ENCODE results near the gene TNS1. TPM values are rescaled to one million over a fixed set of nuclear protein-coding genes. Genes with fewer than 3 reads are reported as not detected.

Gene TNS1
- total RNA-seq, 1 donor from 2014 or later = 219 TPM

GRCh38 chr2:217901835-217902378, 100.9 kb downstream of the TNS1 start:
- no peak for FAIRE-seq
- Mint-ChIP-seq H3K4me1 (ENCODE audit: low read depth, unreplicated experiment) (peaks cover 47% of the 10 kb centered on the region), H3K36me3 (ENCODE audit: low read depth, unreplicated experiment) (peaks cover 56% of the 10 kb centered on the region), H3K9me3 (ENCODE audit: unreplicated experiment) (no peaks in the 10 kb centered on the region), H3K4me3 (ENCODE audit: unreplicated experiment) (peak overlapping the region; percentile 41), H3K27me3 (ENCODE audit: low read depth, unreplicated experiment) (no peaks in the 10 kb centered on the region), H3K27ac (ENCODE audit: unreplicated experiment) (peak overlapping the region; percentile 67)
- peaks cover 15% of the 10 kb centered on the region for H3K36me3 ChIP-seq (ENCODE audit: insufficient read depth, low read length)
- peak; percentile 83 for DNase-seq (ENCODE audit: low read depth)
- peaks cover 71% of the 10 kb centered on the region for H3K79me2 ChIP-seq (ENCODE audit: insufficient read depth, low read length)
- H3K9me3 ChIP-seq (ENCODE audit: insufficient read depth, low read depth, low read length) = no peaks in the 10 kb centered on the region
- H3K4me3 ChIP-seq (ENCODE audit: insufficient read depth, low read depth, low read length) = peak overlapping the region; percentile 37
- TF ChIP-seq EZH2 (IDR thresholded peaks at IDR 0.05; ENCODE audit: insufficient read depth, low read length) (no peak), CTCF (IDR thresholded peaks at IDR 0.05; ENCODE audit: insufficient read depth, low read depth, low read length) (no peak)
- peak overlapping the region; percentile 80 for H3K4me2 ChIP-seq (ENCODE audit: low read length)
- peak overlapping the region; percentile 84 for H3K27ac ChIP-seq (ENCODE audit: low read depth, low read length)
- H3K9ac ChIP-seq (ENCODE audit: low read length) = peak overlapping the region; percentile 76
- no peak overlapping the region for H2AFZ ChIP-seq (ENCODE audit: low read depth, low read length)
- H3K27me3 ChIP-seq (ENCODE audit: insufficient read depth, low read length) = no peaks in the 10 kb centered on the region
- peaks cover 56% of the 10 kb centered on the region for H3K4me1 ChIP-seq (ENCODE audit: insufficient read depth, low read length)
- H4K20me1 ChIP-seq (ENCODE audit: insufficient read depth, low read length) = peaks cover 89% of the 10 kb centered on the region

- peak overlapping the region; percentile 80 for H3K4me2 ChIP-seq (ENCODE audit: low read length)
- peaks cover 69% of the 10 kb centered on the region for H3K79me2 ChIP-seq (ENCODE audit: insufficient read depth, low read length)
- peak overlapping the region; percentile 76 for H3K9ac ChIP-seq (ENCODE audit: low read length)
- H2AFZ ChIP-seq (ENCODE audit: low read depth, low read length) = no peak overlapping the region
- peak overlapping the region; percentile 37 for H3K4me3 ChIP-seq (ENCODE audit: insufficient read depth, low read depth, low read length)
- FAIRE-seq (no peak), DNase-seq (ENCODE audit: low read depth) (no peak)
- H3K36me3 Mint-ChIP-seq (ENCODE audit: low read depth, unreplicated experiment) = peaks cover 54% of the 10 kb centered on the region
- no peak overlapping the region for H3K4me3 Mint-ChIP-seq (ENCODE audit: unreplicated experiment)
- H3K27me3 ChIP-seq (ENCODE audit: insufficient read depth, low read length) = no peaks in the 10 kb centered on the region
- H4K20me1 ChIP-seq (ENCODE audit: insufficient read depth, low read length) = peaks cover 87% of the 10 kb centered on the region
- H3K27me3 Mint-ChIP-seq (ENCODE audit: low read depth, unreplicated experiment) = no peaks in the 10 kb centered on the region
- no peaks in the 10 kb centered on the region for H3K9me3 ChIP-seq (ENCODE audit: insufficient read depth, low read depth, low read length)
- peaks cover 19% of the 10 kb centered on the region for H3K36me3 ChIP-seq (ENCODE audit: insufficient read depth, low read length)
- H3K27ac Mint-ChIP-seq (ENCODE audit: unreplicated experiment) = no peak overlapping the region
- no peaks in the 10 kb centered on the region for H3K9me3 Mint-ChIP-seq (ENCODE audit: unreplicated experiment)
- H3K4me1 ChIP-seq (ENCODE audit: insufficient read depth, low read length) = peaks cover 56% of the 10 kb centered on the region
- H3K27ac ChIP-seq (ENCODE audit: low read depth, low read length) = peak overlapping the region; percentile 84
- TF ChIP-seq CTCF (IDR thresholded peaks at IDR 0.05; ENCODE audit: insufficient read depth, low read depth, low read length) (no peak), EZH2 (IDR thresholded peaks at IDR 0.05; ENCODE audit: insufficient read depth, low read length) (no peak)
- peaks cover 47% of the 10 kb centered on the region for H3K4me1 Mint-ChIP-seq (ENCODE audit: low read depth, unreplicated experiment)
Observed at GRCh38 chr2:217901400-217901799, 101.4 kb downstream of the TNS1 start.

- Histone ChIP-seq H3K4me2 (ENCODE audit: low read length) (peak overlapping the region; percentile 80), H3K4me1 (ENCODE audit: insufficient read depth, low read length) (peaks cover 56% of the 10 kb centered on the region), H4K20me1 (ENCODE audit: insufficient read depth, low read length) (peaks cover 88% of the 10 kb centered on the region), H3K9ac (ENCODE audit: low read length) (no peak overlapping the region), H3K27ac (ENCODE audit: low read depth, low read length) (no peak overlapping the region), H2AFZ (ENCODE audit: low read depth, low read length) (no peak overlapping the region), H3K4me3 (ENCODE audit: insufficient read depth, low read depth, low read length) (no peak overlapping the region), H3K27me3 (ENCODE audit: insufficient read depth, low read length) (no peaks in the 10 kb centered on the region), H3K9me3 (ENCODE audit: insufficient read depth, low read depth, low read length) (no peaks in the 10 kb centered on the region), H3K79me2 (ENCODE audit: insufficient read depth, low read length) (peaks cover 74% of the 10 kb centered on the region), H3K36me3 (ENCODE audit: insufficient read depth, low read length) (peaks cover 24% of the 10 kb centered on the region)
- Mint-ChIP-seq H3K4me1 (ENCODE audit: low read depth, unreplicated experiment) (peaks cover 47% of the 10 kb centered on the region), H3K36me3 (ENCODE audit: low read depth, unreplicated experiment) (peaks cover 56% of the 10 kb centered on the region), H3K9me3 (ENCODE audit: unreplicated experiment) (no peaks in the 10 kb centered on the region), H3K4me3 (ENCODE audit: unreplicated experiment) (peak overlapping the region; percentile 54), H3K27ac (ENCODE audit: unreplicated experiment) (no peak overlapping the region), H3K27me3 (ENCODE audit: low read depth, unreplicated experiment) (no peaks in the 10 kb centered on the region)
- TF ChIP-seq EZH2 (IDR thresholded peaks at IDR 0.05; ENCODE audit: insufficient read depth, low read length) (no peak), CTCF (IDR thresholded peaks at IDR 0.05; ENCODE audit: insufficient read depth, low read depth, low read length) (no peak)
- no peak for DNase-seq (ENCODE audit: low read depth)
- FAIRE-seq = no peak
Observed at GRCh38 chr2:217900780-217901360, 101.9 kb downstream of the TNS1 start.
